ENCODE data around the gene ZNF597.

ZNF597 gene

DNA sequence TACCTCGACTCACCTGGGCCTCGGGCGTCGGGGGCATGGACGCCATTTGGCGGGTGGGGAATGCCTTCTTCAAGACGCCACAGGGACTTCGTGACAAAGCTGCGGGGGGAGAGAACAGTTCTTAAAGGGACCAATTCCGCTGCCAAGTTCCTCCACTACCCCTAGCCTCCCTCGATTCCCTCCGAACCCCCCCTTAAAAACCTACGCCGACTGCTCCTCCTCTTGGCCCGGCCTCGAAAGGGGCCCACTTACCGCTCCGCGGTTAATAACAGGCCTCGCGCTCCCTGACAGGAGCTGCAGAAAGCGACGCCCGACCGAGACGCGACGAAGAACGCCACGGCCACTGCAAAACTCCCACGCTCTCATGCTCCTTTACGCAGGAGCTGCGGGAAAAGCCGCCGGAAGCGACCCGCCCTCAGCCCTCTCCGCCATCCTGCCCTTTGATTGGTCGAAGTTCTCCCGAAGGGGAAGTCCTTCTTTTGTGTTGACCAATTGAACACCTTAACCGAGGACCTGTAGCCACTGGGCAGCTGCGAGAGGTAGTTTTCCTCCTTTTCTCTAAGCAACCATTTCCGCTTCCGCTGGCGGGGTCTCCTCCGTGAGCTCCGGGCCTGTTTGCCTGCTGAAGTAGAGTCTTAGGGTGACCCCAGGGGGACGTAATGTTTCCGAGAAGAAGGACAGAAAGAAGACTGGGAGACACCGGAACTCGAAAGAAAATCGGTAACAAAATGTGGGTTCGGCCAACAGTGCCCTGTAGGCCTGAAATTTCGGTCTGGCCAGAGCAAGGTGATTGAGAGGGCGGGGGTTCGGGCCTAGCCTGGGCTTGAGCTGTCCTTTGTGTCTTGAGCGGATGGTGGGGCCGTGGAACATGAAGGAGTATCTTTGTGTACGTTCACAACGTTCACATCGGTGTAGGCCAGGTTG is at the start of gene ZNF597, which contains the start of gene NAA60:
Gene ZNF597 (minus strand): TSS at position 397 of the 924 bp plus-strand sequence. CDS start 351 bp downstream, at position 46.
Gene NAA60 (plus strand): TSS at position 573 of the 924 bp plus-strand sequence. CDS start 32,548 bp downstream, outside the sequence.
- DNase-seq = peak; percentile 83

- DNase-seq = no peak
These were observed 49.1 kb upstream of the ZNF597 start for GRCh38 chr16:3492356-3492755.

DNA sequence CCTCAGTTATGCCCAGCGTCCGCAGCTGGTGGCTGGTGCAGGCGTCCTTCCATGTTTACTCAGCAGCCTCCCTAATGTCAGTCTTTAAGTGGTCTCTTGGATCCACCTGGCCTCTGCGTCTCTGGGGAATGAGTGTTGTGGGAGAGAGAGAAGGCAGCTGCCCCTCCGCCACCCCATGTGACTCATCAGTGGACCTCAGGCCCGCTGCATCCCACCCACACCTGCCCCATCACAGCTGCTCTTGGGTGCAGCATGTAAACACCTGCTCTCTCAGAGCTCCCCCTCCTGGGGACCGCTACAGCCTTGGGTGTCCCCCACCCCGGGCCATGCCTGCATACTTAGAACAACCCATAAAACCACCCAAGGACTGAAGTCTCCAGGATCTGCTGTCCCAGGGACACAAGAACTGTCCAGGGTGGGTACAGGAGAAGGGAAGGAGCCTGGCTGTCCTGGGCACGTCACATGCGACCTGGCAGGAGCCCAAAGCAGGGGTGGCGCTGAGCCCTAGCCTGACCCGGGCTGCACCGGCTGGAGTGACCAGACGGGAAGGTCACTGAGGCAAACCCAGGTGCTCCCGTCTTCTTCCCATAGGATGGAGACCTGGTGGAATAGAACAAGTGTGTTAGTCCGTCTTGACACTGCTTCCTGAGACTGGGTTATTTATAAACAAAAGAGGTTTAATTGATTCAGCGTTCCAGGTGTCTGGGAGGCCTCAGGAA is 47.8 kb upstream of the ZNF597 start:
- DNase-seq = no peak

DNA sequence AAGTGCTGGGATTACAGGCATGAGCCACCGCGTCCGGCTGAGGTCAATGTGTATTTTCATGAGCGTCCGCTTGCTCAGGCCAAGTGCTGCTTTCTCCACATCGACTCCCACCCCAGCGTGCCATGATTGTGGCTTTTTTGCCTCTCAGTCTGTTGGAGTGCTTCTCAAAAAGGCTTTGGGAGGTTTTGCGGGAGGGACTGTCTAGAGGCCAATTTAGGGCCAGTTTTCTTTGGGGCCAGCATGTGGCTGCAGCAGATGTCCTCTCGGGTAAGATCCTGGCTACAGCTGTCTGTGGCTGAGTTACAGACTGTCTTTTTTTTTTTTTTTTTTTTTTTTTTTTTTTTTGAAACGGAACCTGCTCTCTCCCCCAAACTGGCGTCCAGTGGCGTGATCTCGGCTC is 45.5 kb upstream of the ZNF597 start:
- DNase-seq = no peak

- DNase-seq = no peak
These were observed 44.5 kb upstream of the ZNF597 start for GRCh38 chr16:3487521-3488410.

GRCh38 chr16:3486506-3487215 is 43.4 kb upstream of the ZNF597 start:
- DNase-seq = no peak

- DNase-seq = no peak
These were observed 42.7 kb upstream of the ZNF597 start for GRCh38 chr16:3485821-3486505.

- DNase-seq = no peak
These were observed 41.9 kb upstream of the ZNF597 start for GRCh38 chr16:3485097-3485745.

- no peak for DNase-seq
These were observed 41.2 kb upstream of the ZNF597 start for GRCh38 chr16:3484318-3485096.

DNA sequence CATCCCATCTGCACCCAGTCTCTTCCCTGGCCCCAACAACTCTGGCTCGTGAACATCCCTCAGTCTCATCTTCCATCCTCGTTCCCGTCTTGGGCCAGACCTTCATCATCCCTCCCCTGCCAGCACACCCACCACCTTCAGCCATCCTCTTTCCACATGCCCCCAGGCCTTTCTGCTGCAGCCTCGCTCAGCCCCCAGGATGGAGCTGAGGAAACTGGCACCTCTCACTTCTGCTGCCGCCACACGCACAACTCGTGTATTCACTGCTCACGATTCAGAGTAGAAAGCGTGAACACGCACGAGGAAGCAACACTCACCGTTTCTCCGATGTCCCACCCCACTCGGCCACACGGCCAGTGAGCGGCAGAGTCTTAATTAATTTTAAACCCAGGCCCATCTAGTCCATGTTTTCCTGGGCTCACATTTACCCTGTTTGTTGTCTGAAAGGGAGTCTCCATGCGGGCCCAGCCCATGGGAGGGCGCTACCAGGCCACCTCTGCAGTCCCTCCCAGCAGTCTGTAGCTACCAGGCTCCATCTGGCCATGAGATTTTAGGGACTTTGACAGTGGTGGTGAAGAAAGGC is 39.4 kb upstream of the ZNF597 start:
- no peak for DNase-seq

- DNase-seq = no peak
These were observed 38.7 kb upstream of the ZNF597 start for GRCh38 chr16:3481696-3482658.

DNA sequence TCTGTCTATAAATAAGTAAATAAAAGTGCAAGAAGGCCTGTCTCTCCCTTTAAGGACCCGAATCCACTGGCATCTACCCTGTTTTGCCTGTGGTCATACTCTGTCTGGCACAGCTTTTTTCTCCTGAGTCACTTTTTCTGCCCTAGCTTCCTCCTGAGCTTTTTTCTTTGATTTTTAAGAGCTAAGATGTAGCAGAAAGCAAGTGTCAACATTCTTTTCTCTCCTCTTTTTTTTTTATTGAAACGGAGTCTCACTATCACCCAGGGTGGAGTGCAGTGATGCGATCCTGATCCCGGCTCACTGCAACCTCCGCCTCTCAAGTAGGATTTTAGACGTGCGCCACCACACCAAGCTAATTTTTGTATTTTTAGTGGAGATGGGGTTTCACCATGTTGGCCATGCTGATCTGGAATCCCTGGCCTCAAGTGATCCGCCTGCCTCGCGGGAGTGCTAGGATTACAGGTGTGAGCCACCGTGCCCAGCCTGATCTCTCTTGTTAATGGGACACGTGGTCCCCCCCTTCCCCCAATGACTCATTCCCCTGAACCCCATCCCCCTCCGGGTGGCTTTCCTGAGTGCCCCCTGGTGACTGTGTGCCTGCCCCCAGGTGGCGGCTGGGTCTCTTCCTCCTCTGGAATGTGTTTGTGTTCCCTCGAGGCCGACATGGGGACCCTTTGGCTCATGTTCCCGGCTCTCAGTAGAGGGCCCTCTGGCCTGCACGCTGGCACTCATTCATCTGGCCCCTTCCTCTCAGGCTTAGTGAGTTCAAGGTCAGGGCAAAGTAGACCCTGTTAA is 37.8 kb upstream of the ZNF597 start:
- no peak for DNase-seq

DNA sequence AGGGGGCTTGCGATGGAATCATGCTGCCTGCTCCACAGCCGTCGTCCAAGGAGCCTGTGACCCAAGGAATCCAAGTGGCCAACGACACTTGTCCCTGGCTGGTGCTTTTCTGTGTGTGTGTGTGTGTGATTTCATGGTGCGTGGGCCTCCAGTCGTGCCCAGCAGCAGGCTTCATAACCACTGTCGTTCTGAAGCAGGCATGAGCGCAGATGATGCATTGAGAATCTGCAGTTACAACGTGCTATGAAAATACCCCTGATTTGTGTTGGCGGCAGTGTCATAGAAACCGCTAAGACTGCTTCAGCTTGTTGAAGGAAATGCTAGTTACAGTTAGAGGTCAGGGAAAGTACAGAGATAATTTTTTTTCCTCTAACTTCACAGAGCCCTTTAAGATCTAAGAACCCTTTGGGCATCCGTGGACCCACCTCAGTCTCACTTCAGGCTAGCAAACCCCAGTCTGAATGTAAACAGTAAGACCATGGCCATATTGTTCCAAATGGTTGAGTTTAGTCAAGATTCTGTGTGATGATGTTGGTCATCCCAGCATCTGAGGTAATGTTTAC is 36.4 kb upstream of the ZNF597 start:
- no peak for DNase-seq

DNA sequence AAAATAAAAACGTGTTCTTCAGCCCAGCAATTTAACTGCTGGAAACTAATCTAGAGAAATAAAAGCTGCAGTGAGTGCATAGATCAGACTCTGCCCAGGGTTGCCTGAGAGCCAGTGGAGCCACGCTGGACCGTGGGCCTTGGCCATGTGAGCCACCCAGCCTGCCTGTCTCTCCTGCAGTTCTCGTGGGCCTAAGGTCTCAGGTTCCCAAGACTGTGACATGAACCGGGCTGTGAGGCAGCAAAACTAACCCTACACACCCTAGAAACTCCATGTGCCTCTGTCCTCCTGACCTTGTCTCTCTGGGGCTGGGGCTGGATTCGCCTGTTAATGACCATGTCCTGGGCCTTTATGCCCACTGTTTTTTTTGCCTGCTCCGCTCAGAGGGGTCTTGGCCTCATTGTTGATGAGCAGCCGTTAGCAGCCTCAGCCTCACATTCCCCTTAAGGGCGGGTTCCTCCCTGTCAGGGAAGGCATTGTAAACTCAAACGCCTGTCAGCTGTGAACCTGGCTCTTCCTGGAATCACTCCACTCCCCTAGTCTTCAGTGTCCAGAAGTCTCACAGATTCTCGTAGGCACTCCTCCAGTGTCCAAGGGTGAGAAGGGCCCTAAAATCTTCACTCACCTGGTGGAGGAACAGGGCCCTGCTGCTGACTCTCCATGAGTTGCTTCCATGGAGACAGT is 35.1 kb upstream of the ZNF597 start:
- DNase-seq = no peak

DNA sequence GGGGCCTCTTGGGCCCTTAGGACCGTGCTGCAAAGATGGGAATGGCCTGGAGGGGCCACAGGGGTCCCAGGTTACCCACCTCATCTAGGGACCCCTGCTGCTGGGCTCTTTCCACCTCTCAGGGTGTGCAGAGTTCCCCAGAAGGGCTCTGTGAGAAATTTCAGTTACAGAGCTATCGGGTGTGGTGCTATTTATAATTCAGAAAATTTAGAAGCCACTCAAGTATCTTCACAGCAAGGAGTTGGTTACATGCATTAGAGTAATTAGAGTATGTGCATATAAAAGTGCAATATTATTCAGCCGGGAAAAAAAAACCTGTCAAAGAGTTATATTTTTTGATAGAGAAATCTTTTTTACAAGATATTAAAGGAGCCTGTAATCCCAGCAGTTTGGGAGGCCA is 33.1 kb upstream of the ZNF597 start:
- no peak for DNase-seq

GRCh38 chr16:3475604-3476375 is 32.5 kb upstream of the ZNF597 start:
- no peak for DNase-seq

Data from NCI-H2171 (cell line).